ENCODE results near the gene SAP30L. TPM values are rescaled to one million over a fixed set of nuclear protein-coding genes. Genes with fewer than 3 reads are reported as not detected.

The SAP30L gene
- total and polyA plus RNA-seq, 8 donors: 12.4 to 22.1 (median 13.8) TPM

- TF ChIP-seq, protein P1, sequence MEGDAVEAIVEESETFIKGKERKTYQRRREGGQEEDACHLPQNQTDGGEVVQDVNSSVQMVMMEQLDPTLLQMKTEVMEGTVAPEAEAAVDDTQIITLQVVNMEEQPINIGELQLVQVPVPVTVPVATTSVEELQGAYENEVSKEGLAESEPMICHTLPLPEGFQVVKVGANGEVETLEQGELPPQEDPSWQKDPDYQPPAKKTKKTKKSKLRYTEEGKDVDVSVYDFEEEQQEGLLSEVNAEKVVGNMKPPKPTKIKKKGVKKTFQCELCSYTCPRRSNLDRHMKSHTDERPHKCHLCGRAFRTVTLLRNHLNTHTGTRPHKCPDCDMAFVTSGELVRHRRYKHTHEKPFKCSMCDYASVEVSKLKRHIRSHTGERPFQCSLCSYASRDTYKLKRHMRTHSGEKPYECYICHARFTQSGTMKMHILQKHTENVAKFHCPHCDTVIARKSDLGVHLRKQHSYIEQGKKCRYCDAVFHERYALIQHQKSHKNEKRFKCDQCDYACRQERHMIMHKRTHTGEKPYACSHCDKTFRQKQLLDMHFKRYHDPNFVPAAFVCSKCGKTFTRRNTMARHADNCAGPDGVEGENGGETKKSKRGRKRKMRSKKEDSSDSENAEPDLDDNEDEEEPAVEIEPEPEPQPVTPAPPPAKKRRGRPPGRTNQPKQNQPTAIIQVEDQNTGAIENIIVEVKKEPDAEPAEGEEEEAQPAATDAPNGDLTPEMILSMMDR (IDR thresholded peaks at IDR 0.05): peak; percentile 64 to 85 (median 82)
- intact Hi-C loops (cut with DNase I): loop anchor here in 2 of 3 donors (2.0 to 10.0 kb wide), 2 partner anchors 210 to 332 kb away; partner anchors contain the start of gene GALNT10 (in 2 of the 2)
- DNase-seq (peak; percentile 60 to 91 (median 79)), ATAC-seq (peak; percentile 96 to 100 (median 99)), FAIRE-seq (no peak)
- no peak overlapping the region for H3K27ac ChIP-seq
- no peaks in the 10 kb centered on the region for H3K27me3 ChIP-seq
- 5 to 7% methylated on average over 37 of the region's 37 CpGs for WGBS, 2 donors
- H3K4me3 ChIP-seq: peak overlapping the region in 2 of 4 donors; percentile 28 to 41
- no peaks in the 10 kb centered on the region for H3K9me3 ChIP-seq
- H3K36me3 ChIP-seq: no peaks in the 10 kb centered on the region
- peaks cover 0 to 3% (median 0%) of the 10 kb centered on the region in 3 donors for H3K4me1 ChIP-seq
Measured at GRCh38 chr5:154405078-154405792, 40.6 kb upstream of the SAP30L start.

DNA sequence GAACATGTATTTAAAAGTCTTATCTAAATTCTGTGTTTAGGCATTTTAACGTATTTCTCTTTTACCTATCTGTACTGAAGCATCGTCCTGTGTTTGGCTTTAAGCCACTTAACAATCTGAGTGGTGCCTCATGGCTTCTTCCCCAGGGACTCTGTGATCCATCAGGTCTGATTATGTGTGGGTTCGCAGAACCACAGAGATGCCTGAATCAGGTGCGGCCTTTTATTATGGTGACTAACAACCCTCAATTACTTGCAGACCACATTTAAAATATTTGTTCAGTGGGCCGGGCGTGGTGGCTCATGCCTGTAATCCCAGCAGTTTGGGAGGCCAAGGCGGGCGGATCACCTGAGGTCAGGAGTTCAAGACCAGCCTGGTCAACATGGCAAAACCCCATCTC is 39.6 kb upstream of the SAP30L start:
- Histone ChIP-seq H3K4me1 (peaks cover 0 to 3% (median 0%) of the 10 kb centered on the region in 3 donors), H3K9me3 (no peaks in the 10 kb centered on the region), H3K27me3 (no peaks in the 10 kb centered on the region), H3K27ac (no peak overlapping the region), H3K36me3 (no peaks in the 10 kb centered on the region), H3K4me3 (no peak overlapping the region)
- FAIRE-seq (no peak), DNase-seq (no peak), ATAC-seq (no peak)
- WGBS, 2 donors: 88 to 94% methylated on average over 8 of the region's 8 CpGs
- TF ChIP-seq, protein P1 (IDR thresholded peaks at IDR 0.05): no peak
- intact Hi-C loops (cut with DNase I): loop anchor here in 2 of 3 donors (10.0 kb wide), 1 partner anchor 211 kb away; the partner anchor contains the start of gene GALNT10 (in 2 of the 2)

DNA sequence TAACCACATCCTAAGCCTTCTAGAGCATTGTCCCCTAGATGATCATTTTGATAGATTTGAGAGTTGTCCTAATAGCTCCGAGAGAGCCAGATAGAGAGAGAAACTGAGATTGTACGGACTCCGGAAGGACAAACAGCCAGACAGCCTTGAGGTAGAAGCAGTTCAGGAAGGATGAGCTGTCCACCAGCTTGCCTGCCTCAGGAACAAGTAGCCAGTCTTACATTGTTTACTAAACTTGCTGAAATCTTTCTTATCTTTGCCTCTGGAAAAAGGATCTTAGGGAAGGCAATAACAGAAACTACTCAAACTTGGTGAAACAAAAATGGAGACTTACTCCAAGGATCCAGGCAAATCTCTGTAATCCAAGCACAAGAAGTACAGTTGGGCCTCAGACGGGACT is 39.0 kb upstream of the SAP30L start:
- 92 to 94% methylated on average over 4 of the region's 4 CpGs for WGBS, 2 donors
- Histone ChIP-seq H3K27ac (no peak overlapping the region), H3K4me1 (peaks cover 0 to 3% (median 0%) of the 10 kb centered on the region in 3 donors), H3K27me3 (no peaks in the 10 kb centered on the region), H3K36me3 (no peaks in the 10 kb centered on the region), H3K9me3 (no peaks in the 10 kb centered on the region), H3K4me3 (no peak overlapping the region)
- no peak for FAIRE-seq
- ATAC-seq: no peak
- intact Hi-C loops (cut with DNase I): loop anchor here in 2 of 3 donors (10.0 kb wide), 1 partner anchor 212 kb away; the partner anchor contains the start of gene GALNT10 (in 2 of the 2)
- TF ChIP-seq, protein P1 (IDR thresholded peaks at IDR 0.05): no peak
- no peak for DNase-seq

- 88 to 91% methylated on average over 6 of the region's 6 CpGs for WGBS, 2 donors
Measured at GRCh38 chr5:154408811-154409210, 37.0 kb upstream of the SAP30L start.

More at GRCh38 chr5:154408811-154409210, 37.0 kb upstream of the SAP30L start:
- Histone ChIP-seq H3K27ac (no peak overlapping the region), H3K36me3 (no peaks in the 10 kb centered on the region), H3K27me3 (no peaks in the 10 kb centered on the region), H3K4me3 (no peak overlapping the region), H3K4me1 (peaks cover 0 to 3% (median 0%) of the 10 kb centered on the region in 3 donors), H3K9me3 (no peaks in the 10 kb centered on the region)
- DNase-seq (no peak), ATAC-seq (no peak), FAIRE-seq (no peak)
- intact Hi-C loops (cut with DNase I): loop anchor here in 2 of 3 donors (10.0 kb wide), 1 partner anchor 214 kb away; the partner anchor contains the start of gene GALNT10 (in 2 of the 2)
- TF ChIP-seq, protein P1 (IDR thresholded peaks at IDR 0.05): no peak
